Measurements from ENCODE around the gene RIOX2. TPM values are rescaled to one million over a fixed set of nuclear protein-coding genes. Genes with fewer than 3 reads are reported as not detected.
A peak's percentile ranks its signal among the peaks of the same experiment; 100 is the strongest.

Gene RIOX2
- total RNA-seq, 1 donor from 2014 or later = 13.4 TPM

GRCh38 chr3:97981886-97982285 lies 9.7 kb upstream of the RIOX2 start:
- Mint-ChIP-seq H3K36me3 (ENCODE audit: low read depth, unreplicated experiment) (no peaks in the 10 kb centered on the region), H3K9me3 (ENCODE audit: unreplicated experiment) (no peaks in the 10 kb centered on the region), H3K27ac (ENCODE audit: unreplicated experiment) (no peak overlapping the region), H3K27me3 (ENCODE audit: unreplicated experiment) (no peaks in the 10 kb centered on the region), H3K4me3 (ENCODE audit: unreplicated experiment) (no peak overlapping the region), H3K4me1 (ENCODE audit: unreplicated experiment) (peaks cover 3% of the 10 kb centered on the region)
- TF ChIP-seq, protein P1, sequence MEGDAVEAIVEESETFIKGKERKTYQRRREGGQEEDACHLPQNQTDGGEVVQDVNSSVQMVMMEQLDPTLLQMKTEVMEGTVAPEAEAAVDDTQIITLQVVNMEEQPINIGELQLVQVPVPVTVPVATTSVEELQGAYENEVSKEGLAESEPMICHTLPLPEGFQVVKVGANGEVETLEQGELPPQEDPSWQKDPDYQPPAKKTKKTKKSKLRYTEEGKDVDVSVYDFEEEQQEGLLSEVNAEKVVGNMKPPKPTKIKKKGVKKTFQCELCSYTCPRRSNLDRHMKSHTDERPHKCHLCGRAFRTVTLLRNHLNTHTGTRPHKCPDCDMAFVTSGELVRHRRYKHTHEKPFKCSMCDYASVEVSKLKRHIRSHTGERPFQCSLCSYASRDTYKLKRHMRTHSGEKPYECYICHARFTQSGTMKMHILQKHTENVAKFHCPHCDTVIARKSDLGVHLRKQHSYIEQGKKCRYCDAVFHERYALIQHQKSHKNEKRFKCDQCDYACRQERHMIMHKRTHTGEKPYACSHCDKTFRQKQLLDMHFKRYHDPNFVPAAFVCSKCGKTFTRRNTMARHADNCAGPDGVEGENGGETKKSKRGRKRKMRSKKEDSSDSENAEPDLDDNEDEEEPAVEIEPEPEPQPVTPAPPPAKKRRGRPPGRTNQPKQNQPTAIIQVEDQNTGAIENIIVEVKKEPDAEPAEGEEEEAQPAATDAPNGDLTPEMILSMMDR (IDR thresholded peaks at IDR 0.05; ENCODE audit: unreplicated experiment) = no peak
- no peak for DNase-seq (ENCODE audit: low spot score)

GRCh38 chr3:97979610-97980009 lies 7.4 kb upstream of the RIOX2 start:
- TF ChIP-seq, protein P1 (IDR thresholded peaks at IDR 0.05; ENCODE audit: unreplicated experiment) = no peak
- H3K4me3 Mint-ChIP-seq (ENCODE audit: unreplicated experiment) = no peak overlapping the region
- no peaks in the 10 kb centered on the region for H3K9me3 Mint-ChIP-seq (ENCODE audit: unreplicated experiment)
- H3K4me1 Mint-ChIP-seq (ENCODE audit: unreplicated experiment) = peaks cover 3% of the 10 kb centered on the region
- no peaks in the 10 kb centered on the region for H3K27me3 Mint-ChIP-seq (ENCODE audit: unreplicated experiment)
- DNase-seq (ENCODE audit: low spot score) = no peak
- H3K36me3 Mint-ChIP-seq (ENCODE audit: low read depth, unreplicated experiment) = no peaks in the 10 kb centered on the region
- H3K27ac Mint-ChIP-seq (ENCODE audit: unreplicated experiment) = no peak overlapping the region

DNA sequence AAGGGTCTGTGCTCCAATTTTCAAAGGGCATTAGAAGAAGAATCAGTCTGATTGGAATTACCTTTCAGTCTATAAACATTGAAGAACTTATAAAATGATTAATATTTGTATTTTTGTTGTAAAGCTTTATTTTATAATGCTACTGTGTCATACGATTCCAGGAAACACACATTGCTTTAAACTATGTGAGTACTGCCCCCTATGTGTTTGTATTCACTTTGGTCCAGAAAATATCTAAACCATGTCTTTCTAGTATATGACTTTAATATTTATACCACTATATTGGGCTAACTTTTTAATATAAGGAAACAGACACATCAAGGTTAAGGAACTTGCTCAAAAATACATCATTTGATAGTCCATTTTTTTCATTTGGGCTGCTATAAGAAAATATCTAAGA lies 3.2 kb upstream of the RIOX2 start:
- TF ChIP-seq, protein P1 (IDR thresholded peaks at IDR 0.05; ENCODE audit: unreplicated experiment) = no peak
- no peak overlapping the region for H3K27ac Mint-ChIP-seq (ENCODE audit: unreplicated experiment)
- peaks cover 5% of the 10 kb centered on the region for H3K4me1 Mint-ChIP-seq (ENCODE audit: unreplicated experiment)
- no peak overlapping the region for H3K4me3 Mint-ChIP-seq (ENCODE audit: unreplicated experiment)
- no peaks in the 10 kb centered on the region for H3K36me3 Mint-ChIP-seq (ENCODE audit: low read depth, unreplicated experiment)
- H3K9me3 Mint-ChIP-seq (ENCODE audit: unreplicated experiment) = no peaks in the 10 kb centered on the region
- H3K27me3 Mint-ChIP-seq (ENCODE audit: unreplicated experiment) = peaks cover 4% of the 10 kb centered on the region
- no peak for DNase-seq (ENCODE audit: low spot score)

GRCh38 chr3:97974996-97975395 lies 2.8 kb upstream of the RIOX2 start:
- no peak overlapping the region for H3K27ac Mint-ChIP-seq (ENCODE audit: unreplicated experiment)
- no peaks in the 10 kb centered on the region for H3K9me3 Mint-ChIP-seq (ENCODE audit: unreplicated experiment)
- no peaks in the 10 kb centered on the region for H3K36me3 Mint-ChIP-seq (ENCODE audit: low read depth, unreplicated experiment)
- peaks cover 5% of the 10 kb centered on the region for H3K4me1 Mint-ChIP-seq (ENCODE audit: unreplicated experiment)
- DNase-seq (ENCODE audit: low spot score) = no peak
- TF ChIP-seq, protein P1 (IDR thresholded peaks at IDR 0.05; ENCODE audit: unreplicated experiment) = no peak
- H3K4me3 Mint-ChIP-seq (ENCODE audit: unreplicated experiment) = no peak overlapping the region
- H3K27me3 Mint-ChIP-seq (ENCODE audit: unreplicated experiment) = peaks cover 4% of the 10 kb centered on the region

DNA sequence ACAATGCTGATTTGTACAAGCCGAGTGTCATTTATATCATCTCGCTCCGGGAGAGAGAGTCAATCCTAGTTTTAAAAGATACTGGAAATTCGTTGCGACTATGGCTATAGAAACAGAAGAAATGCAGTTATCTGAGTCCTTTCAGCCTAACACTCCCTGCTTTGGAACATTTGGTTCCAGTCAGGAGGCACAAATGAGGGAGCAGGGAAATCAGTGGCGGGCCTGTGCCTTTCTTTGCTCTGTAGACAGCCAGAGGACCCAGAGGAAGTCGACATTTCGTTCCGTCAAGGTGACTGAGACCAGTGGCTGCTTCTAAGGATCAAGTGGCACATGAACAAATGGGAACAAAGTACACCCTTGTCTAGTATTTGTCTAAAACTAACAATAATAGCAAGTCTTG lies 745 bp upstream of the RIOX2 start:
- peaks cover 4% of the 10 kb centered on the region for H3K27me3 Mint-ChIP-seq (ENCODE audit: unreplicated experiment)
- TF ChIP-seq, protein P1 (IDR thresholded peaks at IDR 0.05; ENCODE audit: unreplicated experiment) = no peak
- no peak overlapping the region for H3K27ac Mint-ChIP-seq (ENCODE audit: unreplicated experiment)
- peak overlapping the region; percentile 80 for H3K4me3 Mint-ChIP-seq (ENCODE audit: unreplicated experiment)
- no peak for DNase-seq (ENCODE audit: low spot score)
- H3K36me3 Mint-ChIP-seq (ENCODE audit: low read depth, unreplicated experiment) = no peaks in the 10 kb centered on the region
- H3K9me3 Mint-ChIP-seq (ENCODE audit: unreplicated experiment) = no peaks in the 10 kb centered on the region
- peaks cover 5% of the 10 kb centered on the region for H3K4me1 Mint-ChIP-seq (ENCODE audit: unreplicated experiment)
